Inflammatory macrophage (primary cell): ENCODE results near the gene NHP2.
A peak's percentile ranks its signal among the peaks of the same experiment; 100 is the strongest.
"Not testable (repeated sequence)": the region's sequence is repeated elsewhere in the genome, so short reads cannot be mapped to it uniquely, and the experiment has no call there.

ENCODE experiments used
- DNase-seq, 2 donors: peaks; one replicate each; pipeline ENCODE4 v3.0.0-alpha.2; 2020 to 2022
- total RNA-seq, 18 experiments: gene quantifications; one replicate each; lab custom pipeline; 2026; ENCODE audit warnings: mixed read lengths in 6 of 18, inconsistent platforms in 2 of 18; lab: John Stamatoyannopoulos, UW

The NHP2 gene
- 11.0 to 33.2 (median 25.0) reads per million in 18 experiments for total RNA-seq

DNA sequence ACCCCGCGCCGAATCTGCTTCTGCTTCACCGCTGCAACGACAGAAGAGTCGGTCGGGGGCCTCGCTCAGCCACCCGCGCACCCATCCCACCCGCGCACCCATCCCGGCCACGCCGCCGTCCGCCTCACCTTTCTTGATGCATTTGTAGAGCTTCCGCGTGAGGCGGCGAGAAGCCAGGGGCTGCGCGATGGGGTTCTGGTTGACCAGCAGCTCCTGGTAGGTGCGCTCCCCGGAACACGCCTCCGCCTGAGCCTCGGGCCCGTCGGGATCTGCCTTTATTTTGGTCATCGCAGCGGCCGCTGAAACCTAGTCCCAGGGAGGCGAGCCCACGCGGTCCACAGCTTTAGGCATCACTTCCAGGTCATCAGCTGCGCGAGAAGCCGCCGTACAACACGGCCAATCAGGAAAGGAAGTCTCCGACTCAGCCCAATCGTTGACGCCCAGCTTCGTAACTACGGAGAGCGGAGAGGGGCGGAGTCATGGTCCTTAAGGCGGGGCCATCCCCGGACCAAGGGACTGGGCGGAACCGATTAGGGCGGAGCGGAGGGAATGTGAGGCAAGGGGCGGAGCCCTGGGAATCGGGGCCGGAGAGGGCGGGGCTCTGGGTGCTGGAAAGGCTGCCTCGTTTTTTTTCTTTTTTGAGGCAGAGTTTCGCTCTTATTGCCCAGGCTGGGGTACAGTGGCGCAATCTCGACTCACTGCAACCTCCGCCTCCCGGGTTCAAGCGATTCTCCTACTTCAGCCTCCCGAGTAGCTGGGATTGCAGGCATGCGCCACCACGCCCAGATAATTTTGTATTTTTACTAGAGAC, at the start of gene NHP2:
NHP2 (minus strand) TSS at position 356 of the 811 bp plus-strand sequence; CDS start at position 288, 68 bp downstream.
- peak; percentile 100 for DNase-seq

DNA sequence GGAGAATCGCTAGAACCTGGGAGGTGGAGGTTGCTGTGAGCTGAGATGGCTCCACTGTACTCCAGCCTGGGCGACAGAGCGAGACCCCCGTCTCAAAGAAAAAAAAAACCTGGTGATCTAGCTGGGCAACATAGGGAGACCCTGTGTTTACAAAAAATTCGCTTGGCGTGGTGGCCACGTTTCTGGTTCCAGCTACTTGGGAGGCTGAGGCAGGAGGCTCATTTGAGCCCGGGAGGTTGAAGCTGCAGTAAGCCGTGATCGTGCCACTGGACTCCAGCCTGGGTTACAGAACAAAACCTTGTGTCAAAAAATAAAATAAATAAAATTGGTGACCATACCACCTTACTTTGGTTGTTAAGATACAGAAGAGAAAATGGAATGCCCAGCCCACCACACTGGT, 48.9 kb upstream of the NHP2 start:
- DNase-seq: no peak

DNA sequence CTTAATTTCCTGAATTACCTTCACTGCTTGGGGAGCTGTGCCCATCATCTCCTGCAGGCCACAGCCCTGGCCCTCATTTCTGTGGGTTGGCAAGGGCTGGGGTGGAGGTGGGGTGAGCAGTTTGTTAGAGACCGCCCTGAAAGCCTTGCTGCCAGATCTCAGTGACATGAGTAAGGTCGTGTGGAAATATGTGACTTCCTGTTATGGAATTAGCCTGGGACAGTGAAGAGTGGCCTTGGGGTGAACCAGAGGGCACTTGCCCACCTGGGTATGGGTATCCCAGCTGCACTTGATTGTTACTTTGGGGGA, 48.2 kb upstream of the NHP2 start:
- peak; percentile 63 to 73 for DNase-seq

DNA sequence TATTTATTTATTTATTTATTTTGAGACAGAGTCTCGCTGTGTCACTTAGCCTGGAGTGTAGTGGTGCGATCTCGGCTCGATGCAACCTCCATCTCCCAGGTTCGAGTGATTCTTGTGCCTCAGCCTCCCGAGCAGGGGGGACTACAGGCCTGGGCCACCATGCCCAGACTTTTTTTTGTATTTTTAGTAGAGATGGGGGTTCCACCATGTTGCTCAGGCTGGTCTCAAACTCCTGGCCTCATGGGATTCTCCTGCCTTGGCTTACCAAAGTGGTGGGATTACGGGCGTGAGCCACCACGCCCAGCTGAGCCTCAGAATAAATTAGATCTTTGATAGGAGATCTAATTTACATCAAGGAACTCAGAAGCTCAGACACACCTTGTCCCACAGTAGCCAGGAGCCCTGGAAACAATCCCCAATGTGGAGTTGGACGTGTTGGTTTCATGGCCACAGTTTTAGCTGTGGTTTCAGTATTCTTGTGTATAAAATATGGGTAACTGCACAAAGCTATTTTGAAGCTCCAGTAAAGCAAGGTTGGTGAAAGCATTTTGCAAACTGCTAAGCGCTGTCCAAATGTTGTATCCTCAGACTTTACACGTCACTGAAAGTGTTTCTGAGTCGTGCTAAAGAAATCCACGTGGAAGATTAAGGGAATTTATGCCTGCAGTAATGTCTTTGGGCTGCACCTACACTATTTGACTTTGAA, 47.7 kb upstream of the NHP2 start:
- DNase-seq: no peak

DNA sequence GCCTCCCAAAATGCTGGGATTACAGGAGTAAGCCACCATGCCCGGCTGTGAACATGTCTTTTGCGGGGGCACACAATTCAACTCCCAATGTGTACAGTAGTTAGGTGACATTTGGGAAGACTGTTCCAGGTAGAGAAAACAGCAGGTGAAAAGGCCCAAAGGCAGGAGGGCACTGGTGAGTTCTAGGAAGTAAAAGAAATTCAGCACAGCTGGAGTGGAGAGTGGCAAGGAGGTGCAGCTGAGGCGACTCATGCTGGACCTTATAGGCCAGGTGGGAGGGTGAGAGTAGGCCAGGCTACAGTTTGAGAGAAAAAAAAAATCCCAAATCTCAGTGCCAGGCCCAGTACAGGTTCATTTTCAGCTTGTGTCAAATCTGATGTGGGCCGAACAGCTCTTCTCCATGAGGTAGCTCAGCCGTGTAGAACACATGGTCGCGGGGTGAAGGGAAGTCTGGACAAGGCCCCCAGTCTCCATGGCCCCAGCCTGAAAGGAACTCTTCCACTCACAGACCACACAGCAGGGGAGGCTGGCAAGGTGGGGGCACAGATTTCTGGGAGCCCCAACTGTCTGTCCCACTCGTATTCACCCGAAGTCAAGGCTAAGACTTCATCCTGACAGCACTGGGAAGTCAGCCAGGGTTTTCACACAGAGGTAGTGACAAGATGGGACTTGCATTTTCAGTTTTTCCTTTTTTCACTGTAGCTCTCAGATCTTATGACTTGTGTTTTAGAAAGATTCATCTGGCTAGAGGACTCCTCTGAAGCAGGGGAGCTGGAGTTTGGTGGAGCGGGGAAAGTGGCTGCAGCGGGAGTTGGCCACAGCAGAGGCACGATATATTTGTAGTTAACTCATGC, 46.1 kb upstream of the NHP2 start:
- DNase-seq: no peak

DNA sequence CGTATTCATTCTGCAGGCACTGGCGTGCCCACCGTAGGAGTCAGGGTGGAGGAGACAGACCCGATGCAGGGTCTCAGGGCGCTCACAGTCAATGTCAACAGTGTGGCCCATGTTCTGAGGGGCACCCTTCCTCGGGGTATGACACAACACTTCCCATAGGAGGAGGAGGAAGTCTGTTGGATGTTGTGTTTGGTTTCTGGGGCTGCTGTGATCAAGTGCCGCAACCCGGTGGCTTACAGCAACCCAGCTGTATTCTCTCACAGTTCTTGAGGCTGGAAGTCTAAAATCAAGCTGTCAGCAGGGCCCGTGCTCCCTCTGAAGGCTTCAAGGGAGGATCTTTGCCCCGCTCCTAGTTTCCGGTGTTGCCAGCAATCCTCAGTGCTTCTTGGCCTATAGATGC, 45.0 kb upstream of the NHP2 start:
- DNase-seq: peak; percentile 37 to 61

DNA sequence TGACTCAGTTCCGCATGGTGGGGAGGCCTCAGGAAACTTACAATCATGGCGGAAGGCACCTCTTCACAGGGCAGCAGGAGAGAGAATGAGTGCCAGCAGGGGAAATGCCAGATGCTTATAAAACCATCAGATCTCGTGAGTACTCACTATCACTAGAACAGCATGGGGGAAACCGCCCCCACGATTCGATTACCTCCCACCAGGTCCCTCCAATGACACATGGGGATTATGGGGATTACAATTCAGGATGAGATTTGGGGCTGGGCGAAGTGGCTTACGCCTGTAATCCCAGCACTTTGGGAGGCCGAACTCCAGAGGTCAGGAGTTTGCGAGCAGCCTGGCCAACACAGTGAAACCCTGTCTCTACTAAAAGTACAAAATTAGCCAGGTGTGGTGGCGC, 44.5 kb upstream of the NHP2 start:
- not testable (repeated sequence) for DNase-seq

DNA sequence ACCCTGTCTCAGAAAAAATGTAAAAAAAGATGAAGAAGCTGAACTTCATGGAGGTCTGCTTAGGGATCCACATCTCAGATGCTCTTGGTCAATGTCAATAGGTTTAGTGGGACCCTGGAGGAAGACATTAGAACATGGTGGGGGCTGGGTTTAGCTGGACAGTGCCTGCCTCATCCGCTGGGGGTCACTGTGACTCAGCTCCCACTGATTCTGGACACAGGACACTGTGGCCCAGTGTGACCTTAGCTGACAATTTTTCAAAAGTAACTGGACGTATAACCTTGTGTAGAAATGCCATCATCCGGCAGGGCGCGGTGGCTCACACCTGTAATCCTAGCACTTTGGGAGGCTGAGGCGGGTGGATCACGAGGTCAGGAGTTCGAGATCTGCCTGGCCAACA, 43.3 kb upstream of the NHP2 start:
- no peak for DNase-seq

DNA sequence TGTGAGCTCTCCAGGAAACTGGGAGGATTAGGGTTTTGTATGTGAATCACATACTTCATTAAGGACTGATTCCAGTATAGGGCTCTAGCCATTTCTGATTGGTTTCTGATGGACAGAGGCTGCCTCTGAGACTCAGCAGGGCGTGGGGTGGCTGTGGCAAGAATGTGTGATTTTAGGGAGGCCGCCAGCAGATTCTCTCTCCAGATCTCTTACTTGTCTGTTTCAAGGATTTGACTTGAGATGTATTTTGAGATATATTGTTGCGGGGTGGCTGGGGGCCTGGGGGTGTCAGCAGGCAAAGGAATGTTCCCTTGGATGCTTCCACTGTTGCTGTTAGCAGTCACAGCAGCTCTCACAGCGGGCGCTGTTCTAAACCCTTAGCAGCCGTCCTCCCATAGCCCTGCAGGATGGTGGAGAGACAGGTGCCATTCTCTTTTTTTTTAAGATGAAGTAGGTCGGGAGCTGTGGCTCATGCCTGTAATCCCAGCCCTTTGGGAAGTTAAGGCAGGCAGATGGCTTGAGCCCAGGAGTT, 42.7 kb upstream of the NHP2 start:
- no peak for DNase-seq

DNA sequence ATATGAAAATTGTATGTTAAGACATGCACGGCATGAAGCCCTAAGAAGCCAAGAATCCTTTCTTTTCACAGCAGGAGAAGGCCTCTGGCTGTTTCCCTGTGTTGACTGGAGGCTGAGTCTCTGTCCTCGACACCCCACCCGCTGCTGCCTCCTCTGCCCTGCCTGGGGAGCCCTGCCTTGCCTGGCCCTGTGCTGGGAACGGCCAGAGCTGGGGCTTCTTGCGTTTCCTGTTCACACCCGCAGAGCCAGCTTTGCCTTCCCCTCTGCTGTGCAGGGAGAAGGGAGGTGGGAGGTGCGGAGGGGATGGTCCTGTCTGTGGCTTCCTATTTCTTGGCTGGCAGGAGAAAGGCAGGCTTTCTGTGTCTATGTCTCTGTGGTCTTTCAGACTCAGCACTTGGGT, 40.3 kb upstream of the NHP2 start:
- DNase-seq: peak; percentile 28 to 54

DNA sequence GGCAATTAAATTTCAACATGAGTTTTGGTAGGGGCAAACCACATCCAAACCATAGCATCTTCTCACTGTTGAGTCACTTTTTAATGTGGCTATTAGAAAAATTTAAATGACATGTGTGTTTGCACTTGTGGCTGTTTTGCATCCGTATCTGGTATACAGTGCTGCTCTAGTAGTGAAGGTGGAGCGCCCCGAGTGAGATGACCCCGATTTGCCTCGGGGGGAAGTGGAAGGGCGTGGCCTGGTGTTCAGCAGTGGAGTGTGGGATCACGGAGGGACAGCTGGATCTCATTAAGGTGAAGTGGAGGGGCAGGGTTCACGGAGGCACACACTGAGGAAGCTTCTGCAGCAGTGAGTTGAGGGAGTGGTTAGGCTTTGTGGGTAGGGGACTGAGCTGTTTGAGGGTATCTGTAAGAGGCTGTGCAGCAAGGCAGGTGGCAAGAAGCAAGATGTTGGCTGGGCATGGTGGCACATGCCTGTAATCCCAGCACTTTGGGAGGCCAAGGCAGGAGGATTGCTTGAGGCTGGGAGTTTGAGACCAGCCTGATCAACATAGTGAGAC, 39.6 kb upstream of the NHP2 start:
- DNase-seq: no peak

DNA sequence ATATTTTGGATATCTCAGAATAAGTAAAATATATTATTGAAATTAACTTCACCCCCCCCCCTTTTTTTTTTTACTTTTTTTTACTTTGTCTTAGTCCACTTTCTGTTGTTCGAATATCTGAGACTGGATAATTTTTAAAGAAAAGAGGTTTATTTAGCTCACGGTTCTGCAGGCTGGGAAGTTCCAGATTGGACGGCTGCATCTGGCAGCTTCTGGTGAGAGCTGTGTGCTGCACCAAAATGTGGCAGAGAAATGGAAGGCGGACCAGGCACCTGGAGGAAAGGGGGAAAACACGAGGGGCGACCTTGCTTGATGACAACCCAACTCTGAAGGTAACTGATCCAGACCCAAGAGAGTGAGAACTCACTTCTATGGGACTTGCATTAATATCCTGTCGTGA, 39.1 kb upstream of the NHP2 start:
- no peak for DNase-seq

DNA sequence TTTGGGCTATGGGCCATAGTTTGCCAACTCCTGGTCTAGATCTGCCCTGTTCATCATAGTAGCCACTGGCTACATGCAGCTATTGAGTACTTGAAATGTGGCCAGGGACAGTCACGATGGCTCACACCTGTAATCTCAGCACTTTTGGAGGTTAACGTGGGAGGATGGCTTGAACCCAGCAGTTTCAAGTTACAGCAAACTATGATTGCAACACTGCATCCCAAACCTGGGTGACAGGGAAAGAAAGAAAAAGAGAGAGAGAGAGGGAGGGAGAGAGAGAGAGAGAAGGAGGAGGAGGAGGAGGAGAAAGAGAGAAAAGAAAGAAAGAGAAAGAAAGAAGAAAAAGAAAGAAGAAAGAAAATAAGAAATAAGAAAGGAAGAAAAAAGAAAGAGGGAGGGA, 38.6 kb upstream of the NHP2 start:
- no peak for DNase-seq

DNA sequence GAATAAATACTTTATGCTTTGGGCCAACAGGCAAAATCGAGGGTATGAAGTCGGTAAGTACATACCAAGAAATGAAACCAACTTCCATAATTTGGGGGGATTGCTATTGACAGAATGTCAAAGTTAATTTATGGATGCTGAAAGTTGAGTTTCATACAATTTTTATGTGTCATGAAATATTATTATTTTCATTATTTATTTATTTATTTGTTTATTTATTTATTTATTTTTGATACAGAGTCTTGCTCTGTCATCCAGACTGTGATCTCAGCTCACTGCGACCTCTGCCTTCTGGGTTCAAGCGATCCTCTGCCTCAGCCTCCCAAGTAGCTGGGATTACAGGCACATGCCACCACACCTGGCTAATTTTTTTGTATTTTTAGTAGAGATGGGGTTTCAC, 38.0 kb upstream of the NHP2 start:
- DNase-seq: no peak

DNA sequence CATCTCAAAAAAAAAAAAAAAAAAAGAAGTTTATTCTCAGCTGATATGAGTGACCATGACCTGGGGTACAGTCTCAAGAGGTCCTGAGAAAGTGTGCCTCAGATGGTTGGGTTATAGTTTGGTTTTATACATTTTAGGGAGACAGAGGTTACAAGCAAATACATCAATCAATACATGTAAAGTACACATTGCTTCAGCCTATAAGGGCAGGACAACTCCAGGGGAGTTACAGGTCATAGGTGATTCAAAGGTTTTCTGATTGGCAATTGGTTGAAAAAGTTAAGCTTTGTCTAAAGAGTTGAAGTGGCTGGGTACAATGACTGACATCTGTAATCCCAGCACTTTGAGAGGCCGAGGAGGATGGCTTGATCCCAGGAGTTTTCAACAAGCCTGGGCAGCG, 35.7 kb upstream of the NHP2 start:
- DNase-seq: no peak

DNA sequence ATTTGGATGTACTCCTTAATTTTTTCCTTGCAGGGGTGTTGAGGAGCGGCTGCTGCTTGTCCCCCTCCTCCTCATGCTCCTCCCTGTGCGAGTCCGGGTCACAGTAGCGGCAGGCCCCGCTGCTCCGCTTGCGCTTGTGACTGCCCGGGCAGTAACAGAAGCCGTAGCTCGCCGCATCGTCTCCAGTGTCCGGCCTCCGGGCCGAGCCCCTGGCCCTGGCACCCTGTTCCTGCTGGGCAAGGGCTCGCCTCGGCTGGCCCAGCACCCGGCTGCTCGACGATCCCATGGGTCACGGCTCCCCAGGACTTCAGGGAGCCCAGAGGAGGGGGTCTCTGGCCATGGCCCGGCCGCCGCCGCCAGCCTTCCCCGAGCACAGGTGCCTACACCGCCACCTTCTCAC, 33.3 kb upstream of the NHP2 start, which contains the start of gene GMCL2:
GMCL2 (minus strand) TSS at position 358 of the 400 bp plus-strand sequence; CDS start at position 286, 72 bp downstream.
- DNase-seq: no peak

DNA sequence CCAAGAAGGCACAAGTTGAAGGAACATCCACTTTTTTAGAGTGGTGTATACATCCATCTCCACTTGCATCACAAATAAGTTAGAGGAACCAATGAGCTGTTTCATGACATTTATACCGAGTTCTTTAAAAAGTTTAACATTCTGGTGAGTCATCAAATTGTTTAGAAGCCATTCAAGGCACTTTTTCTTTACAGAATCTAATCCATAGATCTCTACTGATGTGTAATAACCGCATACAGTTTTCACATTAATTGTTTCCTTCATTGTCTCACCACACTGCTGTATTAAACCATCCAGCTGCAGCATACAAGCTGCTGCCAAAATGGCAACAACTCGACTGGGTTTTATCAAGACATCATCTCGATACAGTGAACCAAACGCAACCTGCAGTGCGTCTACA, 32.7 kb upstream of the NHP2 start:
- peak; percentile 16 to 55 for DNase-seq

DNA sequence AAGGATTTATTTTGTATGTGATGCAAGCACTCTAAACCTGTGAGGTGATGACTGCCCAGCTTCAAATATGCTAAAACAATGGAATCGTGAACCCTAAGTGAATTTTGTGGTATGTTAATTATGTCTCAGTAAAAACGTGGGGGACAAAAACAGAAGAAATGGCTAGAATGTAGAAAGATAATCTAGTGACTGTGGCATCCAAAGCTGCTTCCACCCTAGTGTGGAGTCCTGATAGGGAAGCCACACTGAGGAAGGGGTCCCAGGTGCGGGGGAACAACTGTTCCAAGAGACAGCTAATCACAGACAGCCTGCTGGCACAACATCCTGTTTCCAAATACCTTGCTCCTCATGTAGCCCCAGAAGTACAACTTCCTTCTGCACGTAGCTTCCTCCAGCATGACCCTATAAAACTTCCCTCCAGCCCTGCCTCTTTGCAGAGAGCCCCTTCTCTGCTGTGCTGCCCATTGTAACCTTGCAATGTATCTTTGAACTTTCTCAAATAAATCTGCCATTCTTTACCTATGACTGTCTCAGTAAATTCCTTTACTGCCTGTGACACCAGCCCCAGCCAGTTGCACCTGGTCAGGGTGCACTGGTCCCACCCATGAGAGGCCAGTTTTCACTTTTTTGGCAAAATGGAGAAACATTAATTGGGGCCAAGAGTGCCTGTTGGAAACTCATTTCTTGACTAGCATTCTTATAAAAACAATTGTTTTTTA, 28.6 kb upstream of the NHP2 start:
- DNase-seq: peak; percentile 45 to 60

DNA sequence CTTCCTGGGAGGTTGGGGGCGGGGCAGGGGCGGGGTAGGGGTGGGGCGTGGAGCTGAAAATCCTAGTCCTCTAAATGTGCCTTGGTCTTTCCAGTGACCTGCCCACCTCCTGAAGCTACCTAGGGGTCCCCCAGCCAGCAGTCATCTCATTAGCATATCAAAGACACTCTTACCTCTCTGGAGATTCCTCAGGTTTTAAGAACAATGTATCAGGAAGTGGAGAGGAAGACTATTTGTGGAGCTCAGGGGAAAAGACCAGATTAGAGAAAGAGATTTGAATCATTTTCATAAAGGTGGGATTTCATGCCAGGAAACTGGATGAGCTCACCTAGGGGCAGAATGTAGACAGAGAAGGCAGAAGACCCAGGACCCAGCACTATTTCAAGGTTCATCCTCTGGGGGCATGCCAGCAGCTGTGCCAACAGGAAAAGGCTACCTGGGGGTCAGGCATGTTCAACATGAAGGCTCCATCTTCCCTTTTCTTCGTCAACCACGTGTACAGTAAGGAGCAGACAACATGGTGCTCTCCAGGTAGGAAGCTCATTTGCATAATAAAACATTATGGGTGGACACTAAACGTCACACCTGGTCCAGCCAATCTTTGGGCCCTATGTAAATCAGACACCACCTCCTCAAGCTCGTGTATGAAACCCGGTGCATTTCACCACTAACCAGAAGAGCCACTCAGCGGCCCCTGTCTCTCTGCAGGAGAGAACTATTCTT, 26.6 kb upstream of the NHP2 start:
- no peak for DNase-seq

DNA sequence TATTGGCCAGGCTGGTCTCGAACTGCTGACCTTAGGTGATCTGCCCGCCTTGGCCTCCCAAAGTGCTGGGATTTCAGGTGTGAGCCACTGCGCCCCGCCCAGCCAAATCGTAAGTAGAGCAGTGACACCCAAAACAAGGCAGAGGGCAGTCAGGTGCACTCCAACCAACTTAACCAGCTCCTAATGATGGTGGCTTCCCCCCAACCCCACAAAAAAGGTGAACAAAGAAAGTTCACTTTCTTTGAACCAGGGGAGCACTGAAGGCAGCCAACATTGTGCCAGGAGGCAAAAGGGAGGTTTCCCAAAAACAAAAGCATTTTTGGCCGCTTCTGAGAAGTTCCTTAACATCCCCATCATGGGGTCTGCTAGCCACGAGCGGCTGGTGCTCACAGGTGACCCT, 23.9 kb upstream of the NHP2 start:
- no peak for DNase-seq

DNA sequence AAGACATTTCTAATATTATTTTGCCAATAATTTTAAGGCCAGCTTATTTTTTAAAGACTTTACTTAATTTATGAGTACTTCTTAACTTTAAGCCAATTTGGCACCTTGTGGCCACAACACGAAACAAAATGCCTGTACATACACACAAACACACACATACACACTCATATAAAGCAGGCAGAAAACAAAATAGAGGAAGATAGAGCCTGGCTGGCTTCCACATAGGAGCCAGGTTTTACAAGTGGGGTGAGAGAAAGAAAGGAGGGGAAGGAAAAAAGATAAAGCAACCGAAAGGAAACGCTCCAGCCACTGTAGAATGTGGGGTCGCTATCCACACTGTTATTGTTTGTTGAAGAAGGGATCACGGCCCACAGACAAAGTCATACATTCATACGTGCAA, 23.1 kb upstream of the NHP2 start:
- DNase-seq: no peak
